GM18517 (cell line): ENCODE measurements around the gene PPARA.

Experiments used
- ATAC-seq: cut with Tn5 transposase; IDR thresholded peaks from one replicate; pipeline ENCODE4 v1.9.1; 2021; ENCODE audit warnings: mild to moderate bottlenecking, moderate library complexity; ENCODE audit not compliant: unreplicated experiment

The PPARA gene

GRCh38 chr22:46142548-46143490, 7.5 kb upstream of the PPARA start:
- no peak for ATAC-seq

GRCh38 chr22:46143491-46144147, 6.7 kb upstream of the PPARA start:
- ATAC-seq = no peak

GRCh38 chr22:46145361-46145851, 4.9 kb upstream of the PPARA start:
- no peak for ATAC-seq

GRCh38 chr22:46145896-46146295, 4.4 kb upstream of the PPARA start:
- ATAC-seq = no peak

- no peak for ATAC-seq
Measured at GRCh38 chr22:46146329-46146728, 4.0 kb upstream of the PPARA start.

- ATAC-seq = no peak
Measured at GRCh38 chr22:46147061-46147460, 3.3 kb upstream of the PPARA start.

GRCh38 chr22:46147471-46148267, 2.7 kb upstream of the PPARA start:
- no peak for ATAC-seq

- no peak for ATAC-seq
Measured at GRCh38 chr22:46148336-46148735, 2.0 kb upstream of the PPARA start.

GRCh38 chr22:46148816-46149511, 1.4 kb upstream of the PPARA start:
- ATAC-seq = no peak

- ATAC-seq = no peak
Measured at GRCh38 chr22:46149512-46150033, 753 bp upstream of the PPARA start.

- ATAC-seq = no peak
Measured at GRCh38 chr22:46150655-46151477, 540 bp downstream of the PPARA start.

GRCh38 chr22:46153930-46154329, 3.6 kb downstream of the PPARA start:
- no peak for ATAC-seq

- ATAC-seq = no peak
Measured at GRCh38 chr22:46156031-46156430, 5.7 kb downstream of the PPARA start.

GRCh38 chr22:46158283-46158682, 8.0 kb downstream of the PPARA start:
- ATAC-seq = no peak

GRCh38 chr22:46159212-46159611, 8.9 kb downstream of the PPARA start:
- no peak for ATAC-seq

GRCh38 chr22:46159777-46160176, 9.5 kb downstream of the PPARA start:
- no peak for ATAC-seq

GRCh38 chr22:46162285-46162684, 12.0 kb downstream of the PPARA start:
- ATAC-seq = no peak

- ATAC-seq = no peak
Measured at GRCh38 chr22:46162771-46163556, 12.6 kb downstream of the PPARA start.

- no peak for ATAC-seq
Measured at GRCh38 chr22:46163557-46163888, 13.2 kb downstream of the PPARA start.
